GM23338 (cell line): Measurements from ENCODE around the gene FBXO24. TPM values are rescaled to one million over a fixed set of nuclear protein-coding genes. Genes with fewer than 3 reads are reported as not detected.

Experiments used
- ATAC-seq: fragments of 200-7000 bp; cut with Tn5 transposase; 3 replicates; pipeline ENCODE4 v1.9.1; 2020
- DNase-seq: peaks from one replicate; pipeline ENCODE4 v3.0.0-alpha.2; 2015; ENCODE audit warnings: low spot score
- H2AFZ ChIP-seq: fragments of 200-600 bp; sonication (generic); 2 replicates; pipeline ENCODE4 v1.8.0; 2016; ENCODE audit warnings: antibody characterized with exemption, mild to moderate bottlenecking, moderate library complexity
- H3F3A ChIP-seq: fragments of 200-600 bp; sonication (generic); replicated peaks from 2 replicates; pipeline ENCODE4 v1.8.0; 2017; ENCODE audit warnings: antibody characterized with exemption, mixed run types, low read depth
- H3K27ac ChIP-seq: fragments of 200-600 bp; sonication (generic); 2 replicates; pipeline ENCODE4 v1.6.1; 2016; ENCODE audit warnings: low read depth
- H3K27me3 ChIP-seq: fragments of 200-600 bp; sonication (generic); 2 replicates; pipeline ENCODE4 v1.8.0; 2016; ENCODE audit warnings: mild to moderate bottlenecking, mixed run types, moderate library complexity; ENCODE audit not compliant: insufficient read depth
- H3K36me3 ChIP-seq: fragments of 200-600 bp; sonication (generic); 2 replicates; pipeline ENCODE4 v1.8.0; 2016; ENCODE audit warnings: mild to moderate bottlenecking; ENCODE audit not compliant: insufficient read depth
- H3K4me1 ChIP-seq: fragments of 200-600 bp; sonication (generic); 2 replicates; pipeline ENCODE4 v1.8.0; 2016; ENCODE audit warnings: mild to moderate bottlenecking, moderate library complexity; ENCODE audit not compliant: insufficient read depth
- H3K4me2 ChIP-seq: fragments of 200-600 bp; sonication (generic); 2 replicates; pipeline ENCODE4 v1.7.1; 2017; ENCODE audit warnings: mixed run types
- H3K4me3 ChIP-seq: fragments of 200-600 bp; sonication (generic); 2 replicates; pipeline ENCODE4 v1.6.1; 2016; ENCODE audit warnings: mixed run types
- H3K79me2 ChIP-seq: fragments of 200-600 bp; sonication (generic); replicated peaks from 2 replicates; pipeline ENCODE4 v1.8.0; 2017; ENCODE audit warnings: mild to moderate bottlenecking; ENCODE audit not compliant: insufficient read depth
- H3K9me2 ChIP-seq: fragments of 200-600 bp; sonication (generic); 2 replicates; pipeline ENCODE4 v1.8.0; 2017; ENCODE audit not compliant: insufficient read depth
- H4K20me1 ChIP-seq: fragments of 200-600 bp; sonication (generic); replicated peaks from 2 replicates; pipeline ENCODE4 v1.8.0; 2017; ENCODE audit warnings: mild to moderate bottlenecking; ENCODE audit not compliant: insufficient read depth
- H3K27ac Mint-ChIP-seq: 2 replicates; pipeline ENCODE4 v1.8.0; 2020; ENCODE audit warnings: inconsistent platforms, mild to moderate bottlenecking, moderate library complexity, mixed read lengths
- H3K27me3 Mint-ChIP-seq: 3 replicates; pipeline ENCODE4 v1.8.0; 2022; ENCODE audit warnings: low read depth, mild to moderate bottlenecking, moderate library complexity, mixed read lengths, inconsistent platforms; ENCODE audit not compliant: insufficient read depth, poor library complexity
- H3K36me3 Mint-ChIP-seq: 3 replicates; pipeline ENCODE4 v1.8.0; 2021; ENCODE audit warnings: low read depth, mild to moderate bottlenecking, inconsistent platforms, moderate library complexity, mixed read lengths
- H3K4me1 Mint-ChIP-seq: 3 replicates; pipeline ENCODE4 v1.8.0; 2020; ENCODE audit warnings: mild to moderate bottlenecking, inconsistent platforms, mixed read lengths
- H3K4me3 Mint-ChIP-seq: 3 replicates; pipeline ENCODE4 v1.8.0; 2021; ENCODE audit warnings: moderate library complexity, mild to moderate bottlenecking, inconsistent platforms, mixed read lengths
- H3K9me3 Mint-ChIP-seq: 3 replicates; pipeline ENCODE4 v1.8.0; 2020; ENCODE audit warnings: moderate library complexity, mild to moderate bottlenecking, inconsistent platforms, mixed read lengths
- CREB1 ChIP-seq: fragments of 250-450 bp; sonication (Bioruptor Pico); IDR thresholded peaks from 2 replicates; pipeline ENCODE4 v1.5.0; 2020; ENCODE audit warnings: low read depth, mild to moderate bottlenecking, moderate library complexity
- CTCF ChIP-seq, 2 experiments: fragments of 200-600 bp in 1 of 2; sonication (generic) in 1 of 2; conservative IDR thresholded peaks; 2 replicates each; pipeline versions ENCODE4 v1.5.1 to v1.6.1; 2016 to 2017; ENCODE audit warnings: antibody characterized with exemption in 2 of 2, low read depth in 2 of 2, mild to moderate bottlenecking in 2 of 2, moderate library complexity in 1 of 2
- ETS1 ChIP-seq: IDR thresholded peaks from 2 replicates; pipeline ENCODE4 v1.6.1; 2016; ENCODE audit warnings: antibody characterized with exemption
- EZH2 ChIP-seq: fragments of 200-600 bp; sonication (generic); IDR thresholded peaks from one replicate; pipeline ENCODE4 v1.8.0; 2017; ENCODE audit warnings: antibody characterized with exemption, mild to moderate bottlenecking, low read depth; ENCODE audit not compliant: unreplicated experiment
- EZH2phosphoT487 ChIP-seq: fragments of 200-600 bp; sonication (generic); IDR thresholded peaks from one replicate; pipeline ENCODE4 v1.8.1; 2018; ENCODE audit warnings: antibody characterized with exemption; ENCODE audit not compliant: unreplicated experiment
- JUNB ChIP-seq: IDR thresholded peaks from one replicate; pipeline ENCODE4 v1.6.1; 2016; ENCODE audit warnings: antibody characterized with exemption; ENCODE audit not compliant: unreplicated experiment
- NANOG ChIP-seq: IDR thresholded peaks from 2 replicates; pipeline ENCODE4 v1.6.1; 2016; ENCODE audit warnings: antibody characterized with exemption, borderline replicate concordance
- POLR2AphosphoS5 ChIP-seq: IDR thresholded peaks from 2 replicates; pipeline ENCODE4 v1.6.1; 2016; ENCODE audit warnings: antibody characterized with exemption, low read depth
- REST ChIP-seq: IDR thresholded peaks from one replicate; pipeline ENCODE4 v1.6.1; 2018; ENCODE audit warnings: antibody characterized with exemption; ENCODE audit not compliant: unreplicated experiment
- STAT1 ChIP-seq: IDR thresholded peaks from one replicate; pipeline ENCODE4 v1.6.1; 2016; ENCODE audit warnings: antibody characterized with exemption; ENCODE audit not compliant: unreplicated experiment
- ZNF114 ChIP-seq: fragments of 250-450 bp; sonication (Bioruptor Pico); IDR thresholded peaks from 2 replicates; pipeline ENCODE4 v1.5.0; 2020; ENCODE audit warnings: mild to moderate bottlenecking, moderate library complexity
- ZNF331 ChIP-seq: fragments of 250-450 bp; sonication (Bioruptor Pico); IDR thresholded peaks from 2 replicates; pipeline ENCODE4 v1.5.0; 2020; ENCODE audit warnings: low read depth, mild to moderate bottlenecking, moderate library complexity
- ZNF462 ChIP-seq: fragments of 250-450 bp; sonication (Bioruptor Pico); IDR thresholded peaks from 2 replicates; pipeline ENCODE4 v1.5.0; 2020; ENCODE audit warnings: mild to moderate bottlenecking, moderate library complexity
- polyA plus RNA-seq: library from polyadenylated mRNA; unstranded; fragments of >200 nt; fragmentation: Nextera tagmentation; extraction: Ambion mirVana; gene quantifications from 2 replicates; pipeline ENCODE4 v1.2.1, GENCODE V29; 2016
- total RNA-seq: library from RNA; depleted of rRNA; stranded (reverse); fragments of >200 nt; shearing (Covaris generic); gene quantifications from 2 replicates; pipeline ENCODE4 v1.2.3, GENCODE V29; 2014

The FBXO24 gene
- total and polyA plus RNA-seq, 2 experiments from 2014 or later: 2.1 to 2.4 TPM

- Mint-ChIP-seq H3K4me3 (peak overlapping the region; percentile 86), H3K9me3 (no peaks in the 10 kb centered on the region), H3K27me3 (peaks cover 35% of the 10 kb centered on the region), H3K4me1 (peaks cover 39% of the 10 kb centered on the region), H3K36me3 (peaks cover 11% of the 10 kb centered on the region), H3K27ac (peak overlapping the region; percentile 94; the same call in 1 of the 2 replicates)
- Histone ChIP-seq H3K79me2 (no peaks in the 10 kb centered on the region), H3K4me2 (peak overlapping the region; percentile 99), H3K27me3 (peaks cover 13% of the 10 kb centered on the region), H3K4me1 (peaks cover 26% of the 10 kb centered on the region), H3K4me3 (peak overlapping the region; percentile 90), H3K36me3 (no peaks in the 10 kb centered on the region), H2AFZ (no peak overlapping the region), H3F3A (0 out of 2 replicates have a peak, but pooled peaks cover 3% of the 10 kb centered on the region), H4K20me1 (no peaks in the 10 kb centered on the region; the same call in 1 of the 2 replicates), H3K27ac (peak overlapping the region; percentile 97), H3K9me2 (no peaks in the 10 kb centered on the region)
- peak; percentile 17 for ATAC-seq
- TF ChIP-seq POLR2AphosphoS5 (peak; percentile 81), ZNF462 (CRISPR knock-in tag) (no peak), ZNF331 (CRISPR knock-in tag) (0 out of 2 replicates have a peak, but pooled peaks have one; percentile 20), ETS1 (0 out of 2 replicates have a peak, but pooled peaks have one; percentile 41), EZH2phosphoT487 (no peak), JUNB (no peak), EZH2 (no peak), STAT1 (no peak), NANOG (no peak; the same call in 1 of the 2 replicates), CTCF (conservative IDR thresholded peaks at IDR 0.05; ENCODE audit: low read depth in 2 of 2) (no peak), ZNF114 (CRISPR knock-in tag) (no peak), REST (no peak), CREB1 (no peak)
- peak; percentile 94 for DNase-seq
These were observed 17.0 kb downstream of the FBXO24 start for GRCh38 chr7:100602889-100603725.
